Measurements from ENCODE around the gene TNFRSF11A.

DNA sequence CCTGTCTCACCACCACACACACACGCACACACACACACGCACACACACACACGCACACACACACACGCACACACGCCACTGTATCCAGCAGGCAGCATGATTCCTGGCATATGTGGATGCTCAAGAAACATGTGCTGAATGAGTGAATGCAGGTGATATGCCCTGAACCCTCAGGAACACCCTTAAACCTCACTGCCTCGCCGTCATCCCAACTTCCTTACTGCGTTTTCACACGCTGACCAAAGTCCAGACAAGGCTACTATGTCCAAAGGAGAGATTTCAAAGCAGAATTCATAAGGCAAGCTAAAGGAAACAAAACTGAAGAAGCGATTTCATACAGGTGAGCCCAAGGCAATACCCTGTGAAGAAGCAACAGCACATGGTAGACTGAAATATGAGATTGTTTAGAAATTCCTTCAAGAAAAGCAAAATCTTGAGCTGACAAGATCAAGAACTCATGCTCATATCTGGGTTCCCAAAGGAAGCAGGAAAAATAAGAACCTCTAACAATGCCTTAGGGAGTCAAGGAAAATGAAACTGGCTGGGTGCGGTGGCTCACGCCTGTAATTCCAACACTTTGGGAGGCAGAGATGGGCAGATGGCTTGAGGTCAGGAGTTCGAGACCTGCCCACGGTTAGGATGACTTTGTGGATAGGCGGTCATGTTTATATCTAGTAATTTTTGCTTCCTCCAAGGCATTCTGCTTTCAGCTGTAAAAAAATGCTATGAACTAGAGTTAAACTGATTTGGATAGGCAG lies 69.1 kb downstream of the TNFRSF11A start:
- no peak for TF ChIP-seq POLR2AphosphoS5 (IDR thresholded peaks at IDR 0.05)
- TF ChIP-seq, protein P1, sequence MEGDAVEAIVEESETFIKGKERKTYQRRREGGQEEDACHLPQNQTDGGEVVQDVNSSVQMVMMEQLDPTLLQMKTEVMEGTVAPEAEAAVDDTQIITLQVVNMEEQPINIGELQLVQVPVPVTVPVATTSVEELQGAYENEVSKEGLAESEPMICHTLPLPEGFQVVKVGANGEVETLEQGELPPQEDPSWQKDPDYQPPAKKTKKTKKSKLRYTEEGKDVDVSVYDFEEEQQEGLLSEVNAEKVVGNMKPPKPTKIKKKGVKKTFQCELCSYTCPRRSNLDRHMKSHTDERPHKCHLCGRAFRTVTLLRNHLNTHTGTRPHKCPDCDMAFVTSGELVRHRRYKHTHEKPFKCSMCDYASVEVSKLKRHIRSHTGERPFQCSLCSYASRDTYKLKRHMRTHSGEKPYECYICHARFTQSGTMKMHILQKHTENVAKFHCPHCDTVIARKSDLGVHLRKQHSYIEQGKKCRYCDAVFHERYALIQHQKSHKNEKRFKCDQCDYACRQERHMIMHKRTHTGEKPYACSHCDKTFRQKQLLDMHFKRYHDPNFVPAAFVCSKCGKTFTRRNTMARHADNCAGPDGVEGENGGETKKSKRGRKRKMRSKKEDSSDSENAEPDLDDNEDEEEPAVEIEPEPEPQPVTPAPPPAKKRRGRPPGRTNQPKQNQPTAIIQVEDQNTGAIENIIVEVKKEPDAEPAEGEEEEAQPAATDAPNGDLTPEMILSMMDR (IDR thresholded peaks at IDR 0.05; ENCODE audit: poor library complexity, severe bottlenecking) = no peak
- TF ChIP-seq MXI1 (conservative IDR thresholded peaks at IDR 0.05; ENCODE audit: poor library complexity, severe bottlenecking) = no peak
- TF ChIP-seq RAD21 (conservative IDR thresholded peaks at IDR 0.05) = no peak
- TF ChIP-seq TAF1 (IDR thresholded peaks at IDR 0.05; ENCODE audit: low read depth) = no peak
- TF ChIP-seq, protein P2, sequence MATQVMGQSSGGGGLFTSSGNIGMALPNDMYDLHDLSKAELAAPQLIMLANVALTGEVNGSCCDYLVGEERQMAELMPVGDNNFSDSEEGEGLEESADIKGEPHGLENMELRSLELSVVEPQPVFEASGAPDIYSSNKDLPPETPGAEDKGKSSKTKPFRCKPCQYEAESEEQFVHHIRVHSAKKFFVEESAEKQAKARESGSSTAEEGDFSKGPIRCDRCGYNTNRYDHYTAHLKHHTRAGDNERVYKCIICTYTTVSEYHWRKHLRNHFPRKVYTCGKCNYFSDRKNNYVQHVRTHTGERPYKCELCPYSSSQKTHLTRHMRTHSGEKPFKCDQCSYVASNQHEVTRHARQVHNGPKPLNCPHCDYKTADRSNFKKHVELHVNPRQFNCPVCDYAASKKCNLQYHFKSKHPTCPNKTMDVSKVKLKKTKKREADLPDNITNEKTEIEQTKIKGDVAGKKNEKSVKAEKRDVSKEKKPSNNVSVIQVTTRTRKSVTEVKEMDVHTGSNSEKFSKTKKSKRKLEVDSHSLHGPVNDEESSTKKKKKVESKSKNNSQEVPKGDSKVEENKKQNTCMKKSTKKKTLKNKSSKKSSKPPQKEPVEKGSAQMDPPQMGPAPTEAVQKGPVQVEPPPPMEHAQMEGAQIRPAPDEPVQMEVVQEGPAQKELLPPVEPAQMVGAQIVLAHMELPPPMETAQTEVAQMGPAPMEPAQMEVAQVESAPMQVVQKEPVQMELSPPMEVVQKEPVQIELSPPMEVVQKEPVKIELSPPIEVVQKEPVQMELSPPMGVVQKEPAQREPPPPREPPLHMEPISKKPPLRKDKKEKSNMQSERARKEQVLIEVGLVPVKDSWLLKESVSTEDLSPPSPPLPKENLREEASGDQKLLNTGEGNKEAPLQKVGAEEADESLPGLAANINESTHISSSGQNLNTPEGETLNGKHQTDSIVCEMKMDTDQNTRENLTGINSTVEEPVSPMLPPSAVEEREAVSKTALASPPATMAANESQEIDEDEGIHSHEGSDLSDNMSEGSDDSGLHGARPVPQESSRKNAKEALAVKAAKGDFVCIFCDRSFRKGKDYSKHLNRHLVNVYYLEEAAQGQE (IDR thresholded peaks at IDR 0.05; ENCODE audit: borderline replicate concordance) = no peak
- no peak for TF ChIP-seq EP300 (conservative IDR thresholded peaks at IDR 0.05; ENCODE audit: poor library complexity, severe bottlenecking)
- no peak for TF ChIP-seq EZH2 (IDR thresholded peaks at IDR 0.05; ENCODE audit: borderline replicate concordance, insufficient read depth, low read length, poor library complexity, severe bottlenecking)
- no peak for TF ChIP-seq SMC3 (conservative IDR thresholded peaks at IDR 0.05; ENCODE audit: poor library complexity)

All from neural cell (in vitro differentiated cells).